Endothelial cell of umbilical vein (primary cell): ENCODE measurements around the gene RARRES1. TPM values are rescaled to one million over a fixed set of nuclear protein-coding genes. Genes with fewer than 3 reads are reported as not detected.

Source experiments
- BruUV-seq: library from RNA; stranded (reverse); fragments of 400-500 nt; replicated peaks from 2 replicates; lab custom pipeline; 2021; lab: Mats Ljungman, UMichigan
- CTCF ChIA-PET: fragments of 300-600, 350-600 bp; sonication (Branson Sonifier 250); formaldehyde crosslinking; loops from one replicate; lab custom pipeline; 2021; ENCODE audit warnings: antibody characterized with exemption, inconsistent platforms; lab: Charles Lee
- POLR2A ChIA-PET: fragments of 300-600, 350-600 bp; sonication (Branson Sonifier 250); formaldehyde crosslinking; loops from one replicate; lab custom pipeline; 2021; ENCODE audit warnings: antibody characterized with exemption, inconsistent platforms; lab: Charles Lee
- DNase-seq: peaks from one replicate; pipeline ENCODE4 v3.0.0-alpha.2; 2011; ENCODE audit warnings: low read depth, low spot score
- FAIRE-seq: peaks from 2 replicates; lab custom pipeline; 2011; peaks lifted over from hg19 to GRCh38; lab: Jason Lieb, UNC
- H2AFZ ChIP-seq: 2 replicates; pipeline ENCODE4 v1.6.0; 2012; ENCODE audit warnings: low read depth, low read length, control low read depth, inconsistent platforms
- H3K27ac ChIP-seq: 2 replicates; pipeline ENCODE4 v1.5.1; 2011; ENCODE audit warnings: low read depth, mild to moderate bottlenecking, control low read depth, low read length, moderate library complexity; ENCODE audit not compliant: insufficient read depth
- H3K27me3 ChIP-seq, 2 experiments: 2 replicates each; pipeline versions ENCODE4 v1.6.0 to v1.6.1; 2011; ENCODE audit warnings: low read length in 2 of 2, mixed read lengths in 1 of 2; ENCODE audit not compliant: control insufficient read depth in 2 of 2, insufficient read depth in 2 of 2
- H3K36me3 ChIP-seq, 2 experiments: 2 replicates in 1 of 2; 3 replicates in 1 of 2; pipeline ENCODE4 v1.5.1; 2011; ENCODE audit warnings: low read length in 2 of 2, mild to moderate bottlenecking in 1 of 2, moderate library complexity in 1 of 2; ENCODE audit not compliant: control insufficient read depth in 2 of 2, insufficient read depth in 2 of 2; ENCODE audit errors: extremely low read depth in 1 of 2
- H3K4me1 ChIP-seq: 3 replicates; pipeline ENCODE4 v1.5.1; 2011; ENCODE audit warnings: mild to moderate bottlenecking, low read length; ENCODE audit not compliant: control insufficient read depth, insufficient read depth; ENCODE audit errors: extremely low read depth
- H3K4me2 ChIP-seq: 2 replicates; pipeline ENCODE4 v1.6.1; 2011; ENCODE audit warnings: low read length, control low read depth, mixed read lengths; ENCODE audit not compliant: insufficient read depth
- H3K4me3 ChIP-seq, 3 experiments: fragments of 200-600 bp in 1 of 3; sonication (generic), shearing (Covaris generic) in 1 of 3; replicated peaks in 1 of 3; 2 replicates each; pipeline ENCODE4 v1.5.1; 2011 to 2016; ENCODE audit warnings: control low read depth in 3 of 3, low read length in 3 of 3, mild to moderate bottlenecking in 2 of 3, inconsistent platforms in 1 of 3, low read depth in 1 of 3, moderate library complexity in 1 of 3; ENCODE audit not compliant: insufficient read depth in 1 of 3
- H3K79me2 ChIP-seq: 2 replicates; pipeline ENCODE4 v1.6.0; 2012; ENCODE audit warnings: low read length, inconsistent platforms; ENCODE audit not compliant: control insufficient read depth, insufficient read depth
- H3K9ac ChIP-seq: replicated peaks from 2 replicates; pipeline ENCODE3; 2011; ENCODE audit warnings: low read length, control low read depth; ENCODE audit not compliant: insufficient read depth; ENCODE audit errors: extremely low read depth
- H3K9me1 ChIP-seq: replicated peaks from 3 replicates; pipeline ENCODE4 v1.6.0; 2011; ENCODE audit warnings: mild to moderate bottlenecking, low read length; ENCODE audit not compliant: control insufficient read depth, insufficient read depth; ENCODE audit errors: extremely low read depth
- H3K9me3 ChIP-seq: replicated peaks from 2 replicates; pipeline ENCODE4 v1.5.1; 2012; ENCODE audit warnings: low read length, inconsistent platforms; ENCODE audit not compliant: control insufficient read depth, insufficient read depth
- H4K20me1 ChIP-seq: replicated peaks from 2 replicates; pipeline ENCODE3; 2011; ENCODE audit warnings: mild to moderate bottlenecking, low read length; ENCODE audit not compliant: control insufficient read depth, insufficient read depth; ENCODE audit errors: extremely low read depth
- CTCF ChIP-seq, 2 donors: IDR thresholded peaks; 1 replicate in 1 of 2; 2 replicates in 1 of 2; pipeline ENCODE4 v1.5.1; 2011; ENCODE audit warnings: low read length in 2 of 2, mild to moderate bottlenecking in 2 of 2, moderate library complexity in 2 of 2, control low read depth in 1 of 2, inconsistent platforms in 1 of 2, low read depth in 1 of 2; ENCODE audit not compliant: insufficient read depth in 1 of 2; ENCODE audit errors: extremely low read depth in 1 of 2
- FOS ChIP-seq: IDR thresholded peaks from 2 replicates; pipeline ENCODE4 v1.6.1; 2011; ENCODE audit warnings: mild to moderate bottlenecking, low read length, moderate library complexity, borderline replicate concordance; ENCODE audit not compliant: insufficient read depth
- JUN ChIP-seq: IDR thresholded peaks from 2 replicates; pipeline ENCODE4 v1.6.1; 2011; ENCODE audit warnings: borderline replicate concordance, low read depth; ENCODE audit not compliant: insufficient read length, insufficient read depth
- MAX ChIP-seq: IDR thresholded peaks from 2 replicates; pipeline ENCODE4 v1.6.1; 2011; ENCODE audit not compliant: insufficient read depth, insufficient read length
- MYC ChIP-seq: IDR thresholded peaks from one replicate; pipeline ENCODE4 v1.6.1; 2011; ENCODE audit warnings: mild to moderate bottlenecking, low read depth, low read length
- POLR2A ChIP-seq: IDR thresholded peaks from 2 replicates; pipeline ENCODE4 v1.6.1; 2012; ENCODE audit warnings: low read depth, mild to moderate bottlenecking, control low read depth, low read length
- POLR2AphosphoS5 ChIP-seq: IDR thresholded peaks from 2 replicates; pipeline ENCODE4 v1.6.1; 2012; ENCODE audit warnings: low read depth, mild to moderate bottlenecking, control low read depth, low read length, moderate library complexity; ENCODE audit not compliant: insufficient read depth
- dilution Hi-C: fragments of 300-500 bp; cut with MboI; formaldehyde crosslinking; loops from one replicate; pipeline ENCODE4 v1.15.0; 2019; ENCODE audit warnings: low sequenced_read_pairs; ENCODE audit not compliant: extremely low pct_ligation_motif_present
- intact Hi-C: fragments of 100-400 bp; cut with micrococcal nuclease; formaldehyde crosslinking; loops from one replicate; pipeline ENCODE4 v1.10.0; 2022
- polyA plus RNA-seq, 4 experiments: library from polyadenylated mRNA; depleted of rRNA in 3 of 4; stranded (reverse) in 3 of 4; unstranded in 1 of 4; fragments of >200 nt; gene quantifications; 2 replicates each; pipeline versions ENCODE4 v1.2.1 to v1.2.3, GENCODE V29; 2011 to 2012; ENCODE audit warnings: missing spikeins in 1 of 4
- total RNA-seq: library from RNA; stranded (reverse); gene quantifications from 2 replicates; pipeline ENCODE4 v1.2.3, GENCODE V29; 2021

The RARRES1 gene
- total and polyA plus RNA-seq, 2 donors (not counting 3 experiments of a cell fraction or from before 2014, with no cell fraction given), result 0.98 to 1.5 TPM

- DNase-seq (no peak), FAIRE-seq (no peak)
- Histone ChIP-seq H3K4me3 (no peak overlapping the region), H3K9me3 (no peaks in the 10 kb centered on the region), H3K9ac (no peak overlapping the region), H4K20me1 (no peaks in the 10 kb centered on the region), H3K27me3 (no peaks in the 10 kb centered on the region), H2AFZ (no peak overlapping the region), H3K79me2 (no peaks in the 10 kb centered on the region), H3K4me1 (no peaks in the 10 kb centered on the region), H3K36me3 (no peaks in the 10 kb centered on the region), H3K4me2 (no peak overlapping the region), H3K27ac (no peak overlapping the region), H3K9me1 (no peaks in the 10 kb centered on the region)
- ChIA-PET POLR2A (no interaction called here), CTCF (interaction anchor here (0.8 to 2.5 kb wide), 8 partner anchors 12 to 118 kb away, joined by 3 to 11 read pairs (median 4); partner anchors contain the start of gene LXN)
- TF ChIP-seq MYC (no peak), MAX (no peak), POLR2A (no peak), POLR2AphosphoS5 (no peak), CTCF (IDR thresholded peaks at IDR 0.05; ENCODE audit: extremely low read depth in 1 of 2, insufficient read depth in 1 of 2, low read depth in 1 of 2, low read length in 2 of 2) (no peak), FOS (no peak), JUN (no peak)
- BruUV-seq, result no TSS peak
- intact Hi-C loops (no loop called here), dilution Hi-C loops (no loop called here)
These were observed 45.1 kb upstream of the RARRES1 start for GRCh38 chr3:158777161-158777873.
